Stimulated activated CD8-positive, alpha-beta memory T cell treated with anti-CD3 and anti-CD28 coated beads, Interleukin-7, amount 100 ng/mL, for 1 hour (primary cell): ENCODE data around the gene HSD17B2.
"Not testable (repeated sequence)": the region's sequence is repeated elsewhere in the genome, so short reads cannot be mapped to it uniquely, and the experiment has no call there.

Experiments
- DNase-seq, 2 donors: peaks; one replicate each; pipeline ENCODE4 v3.0.0-alpha.2; 2020; ENCODE audit warnings: low read depth in 2 of 2

Gene HSD17B2

GRCh38 chr16:82079892-82080291, 44.8 kb downstream of the HSD17B2 start:
- DNase-seq = no peak

- DNase-seq = no peak
Measured at GRCh38 chr16:82081264-82081663, 46.2 kb downstream of the HSD17B2 start.

GRCh38 chr16:82082097-82082496, 47.0 kb downstream of the HSD17B2 start:
- DNase-seq = no peak

GRCh38 chr16:82082543-82083244, 47.6 kb downstream of the HSD17B2 start:
- DNase-seq = no peak

GRCh38 chr16:82083710-82084353, 48.8 kb downstream of the HSD17B2 start:
- DNase-seq = no peak

GRCh38 chr16:82085011-82085779, 50.1 kb downstream of the HSD17B2 start:
- DNase-seq = no peak

- no peak for DNase-seq
Measured at GRCh38 chr16:82088483-82088882, 53.4 kb downstream of the HSD17B2 start.

GRCh38 chr16:82091241-82091640, 56.2 kb downstream of the HSD17B2 start:
- no peak for DNase-seq

GRCh38 chr16:82092711-82093110, 57.7 kb downstream of the HSD17B2 start:
- DNase-seq = no peak

GRCh38 chr16:82093666-82094300, 58.7 kb downstream of the HSD17B2 start:
- DNase-seq = no peak

GRCh38 chr16:82094942-82095540, 60.0 kb downstream of the HSD17B2 start:
- DNase-seq = no peak

- DNase-seq = no peak
Measured at GRCh38 chr16:82096641-82097040, 61.6 kb downstream of the HSD17B2 start.

- DNase-seq = no peak
Measured at GRCh38 chr16:82105107-82105506, 70.1 kb downstream of the HSD17B2 start.

- no peak for DNase-seq
Measured at GRCh38 chr16:82108100-82108499, 73.0 kb downstream of the HSD17B2 start.

- DNase-seq = no peak
Measured at GRCh38 chr16:82108774-82109173, 73.7 kb downstream of the HSD17B2 start.

GRCh38 chr16:82109266-82109665, 74.2 kb downstream of the HSD17B2 start:
- not testable (repeated sequence) for DNase-seq

GRCh38 chr16:82111944-82112343, 76.9 kb downstream of the HSD17B2 start:
- DNase-seq = no peak

GRCh38 chr16:82113741-82114140, 78.7 kb downstream of the HSD17B2 start:
- DNase-seq = no peak

- no peak for DNase-seq
Measured at GRCh38 chr16:82116535-82116934, 81.5 kb downstream of the HSD17B2 start.

- DNase-seq = no peak
Measured at GRCh38 chr16:82118749-82119148, 83.7 kb downstream of the HSD17B2 start.

GRCh38 chr16:82119405-82119804, 84.4 kb downstream of the HSD17B2 start:
- no peak for DNase-seq

- no peak for DNase-seq
Measured at GRCh38 chr16:82124651-82125050, 89.6 kb downstream of the HSD17B2 start.
